K562 (cell line): ENCODE results near the gene MT1X. TPM values are rescaled to one million over a fixed set of nuclear protein-coding genes. Genes with fewer than 3 reads are reported as not detected.

Experiments
- ATAC-seq: fragments of 200-7000 bp; cut with Tn5 transposase; 3 replicates; pipeline ENCODE4 v1.9.1; 2020; ENCODE audit warnings: moderate library complexity
- BruUV-seq: library from RNA; stranded (reverse); fragments of 400-500 nt; replicated peaks from 2 replicates; lab custom pipeline; 2021; lab: Mats Ljungman, UMichigan
- CTCF ChIA-PET: fragments of 300-600 bp; formaldehyde crosslinking; extraction: SDS; loops from one replicate; lab custom pipeline; 2021; ENCODE audit warnings: low intra/inter-chr PET ratio; lab: Yijun Ruan, JAX
- POLR2A ChIA-PET: fragments of 300-600, 350-650 bp; sonication (Branson Sonifier 250); formaldehyde crosslinking; extraction: SDS; loops from one replicate; lab custom pipeline; 2021; ENCODE audit warnings: antibody characterized with exemption, inconsistent platforms; lab: Yijun Ruan, JAX
- DNase-seq, 4 experiments: peaks; one replicate each; pipeline versions ENCODE4 v3.0.0 to v3.0.0-alpha.2; 2011 to 2018; ENCODE audit warnings: low spot score in 3 of 4, mixed read lengths in 3 of 4; ENCODE audit errors: extremely low read depth in 1 of 4
- FAIRE-seq: peaks from 2 replicates; lab custom pipeline; 2011; peaks lifted over from hg19 to GRCh38; lab: Jason Lieb, UNC
- H2AFZ ChIP-seq: 2 replicates; pipeline ENCODE4 v1.6.0; 2011; ENCODE audit warnings: low read depth, low read length, control low read depth, inconsistent platforms
- H3K27ac ChIP-seq: fragments of 200-600 bp; 3 replicates; pipeline ENCODE4 v1.8.0; 2011; ENCODE audit warnings: low read depth, mild to moderate bottlenecking, control low read depth, inconsistent platforms, low read length, moderate library complexity, mixed read lengths; ENCODE audit errors: extremely low read depth
- H3K27me3 ChIP-seq, 2 experiments: fragments of 300-600 bp in 1 of 2; 2 replicates in 1 of 2; 3 replicates in 1 of 2; pipeline versions ENCODE4 v1.6.0 to v1.8.0; 2011; ENCODE audit warnings: inconsistent platforms in 2 of 2, low read length in 2 of 2, mild to moderate bottlenecking in 1 of 2, mixed read lengths in 1 of 2, moderate library complexity in 1 of 2; ENCODE audit not compliant: control insufficient read depth in 2 of 2, insufficient read depth in 2 of 2
- H3K36me3 ChIP-seq: fragments of 300-600 bp; 3 replicates; pipeline ENCODE4 v1.8.0; 2011; ENCODE audit warnings: mild to moderate bottlenecking, low read length, inconsistent platforms; ENCODE audit not compliant: control insufficient read depth, insufficient read depth
- H3K4me1 ChIP-seq, 2 experiments: fragments of 200-600 bp in 1 of 2; replicated peaks in 1 of 2; 2 replicates in 1 of 2; 3 replicates in 1 of 2; pipeline versions ENCODE4 v1.5.1 to v1.8.0; 2011; ENCODE audit warnings: inconsistent platforms in 2 of 2, low read length in 2 of 2, mild to moderate bottlenecking in 1 of 2, mixed read lengths in 1 of 2, moderate library complexity in 1 of 2; ENCODE audit not compliant: control insufficient read depth in 2 of 2, insufficient read depth in 2 of 2
- H3K4me2 ChIP-seq: 2 replicates; pipeline ENCODE4 v1.6.1; 2011; ENCODE audit warnings: low read length, control low read depth, inconsistent platforms, mixed read lengths; ENCODE audit not compliant: insufficient read depth
- H3K4me3 ChIP-seq: fragments of 200-600 bp; sonication (generic), shearing (Covaris generic); 2 replicates; pipeline ENCODE4 v1.5.1; 2016; ENCODE audit warnings: control low read depth, inconsistent platforms
- H3K79me2 ChIP-seq: fragments of 200-600 bp; 3 replicates; pipeline ENCODE4 v1.8.0; 2011; ENCODE audit warnings: low read length, inconsistent platforms; ENCODE audit not compliant: control insufficient read depth, insufficient read depth
- H3K9ac ChIP-seq, 2 experiments: 2 replicates each; pipeline versions ENCODE4 v1.6.0 to v1.6.1; 2011; ENCODE audit warnings: low read depth in 2 of 2, low read length in 2 of 2, control low read depth in 1 of 2, inconsistent platforms in 1 of 2, mild to moderate bottlenecking in 1 of 2, mixed read lengths in 1 of 2; ENCODE audit not compliant: insufficient read depth in 1 of 2
- H3K9me1 ChIP-seq: one replicate; pipeline ENCODE4 v1.6.0; 2011; ENCODE audit warnings: inconsistent platforms, mild to moderate bottlenecking, low read length, moderate library complexity; ENCODE audit not compliant: control insufficient read depth, insufficient read depth
- H3K9me3 ChIP-seq: replicated peaks from 2 replicates; pipeline ENCODE4 v1.5.1; 2011; ENCODE audit warnings: low read depth, low read length, inconsistent platforms; ENCODE audit not compliant: control insufficient read depth, insufficient read depth
- H4K20me1 ChIP-seq: replicated peaks from 2 replicates; pipeline ENCODE4 v1.6.1; 2011; ENCODE audit warnings: low read length, inconsistent platforms, mixed read lengths; ENCODE audit not compliant: control insufficient read depth, insufficient read depth
- ATF2 ChIP-seq: sonication (generic); formaldehyde crosslinking; IDR thresholded peaks from 2 replicates; pipeline ENCODE4 v1.8.1; 2022; ENCODE audit warnings: missing genetic modification reagents
- CEBPB ChIP-seq: fragments of 450-650 bp; IDR thresholded peaks from 2 replicates; pipeline ENCODE4 v1.6.1; 2016; ENCODE audit warnings: missing genetic modification characterization, missing compliant biosample characterization
- CEBPG ChIP-seq, 3 experiments: fragments of 200-800 bp in 1 of 3; sonication (Bioruptor generic) in 1 of 3; sonication (generic) in 1 of 3; formaldehyde crosslinking in 1 of 3; IDR thresholded peaks in 2 of 3; conservative IDR thresholded peaks in 1 of 3; 2 replicates each; pipeline versions ENCODE4 v1.6.1 to v1.8.0; 2016 to 2022; ENCODE audit warnings: missing compliant biosample characterization in 2 of 3, missing genetic modification characterization in 2 of 3, mild to moderate bottlenecking in 1 of 3, missing genetic modification reagents in 1 of 3
- KDM4B ChIP-seq, 2 experiments: fragments of 450-650 bp in 1 of 2; sonication (generic) in 1 of 2; IDR thresholded peaks; 2 replicates each; pipeline ENCODE4 v1.6.1; 2016 to 2017; ENCODE audit warnings: borderline replicate concordance in 2 of 2, antibody characterized with exemption in 1 of 2, low read depth in 1 of 2, mild to moderate bottlenecking in 1 of 2
- MAFF ChIP-seq: IDR thresholded peaks from 2 replicates; pipeline ENCODE4 v1.6.1; 2012; ENCODE audit warnings: low read length, improper control_type of control experiment
- MITF ChIP-seq: IDR thresholded peaks from 2 replicates; pipeline ENCODE4 v1.6.1; 2014; ENCODE audit warnings: antibody characterized with exemption
- PTTG1 ChIP-seq: fragments of 450-650 bp; IDR thresholded peaks from 2 replicates; pipeline ENCODE4 v1.6.1; 2016; ENCODE audit warnings: low read depth, mild to moderate bottlenecking, missing genetic modification characterization, missing compliant biosample characterization
- SAP30 ChIP-seq: fragments of 200-600 bp; sonication (generic); IDR thresholded peaks from 2 replicates; pipeline ENCODE4 v1.6.1; 2012; ENCODE audit warnings: borderline replicate concordance, low read depth, mild to moderate bottlenecking, moderate library complexity, low read length, control low read depth, inconsistent platforms; ENCODE audit not compliant: insufficient read depth, poor library complexity, severe bottlenecking
- TOE1 ChIP-seq, 2 experiments: fragments of 450-650 bp in 1 of 2; sonication (generic) in 1 of 2; formaldehyde crosslinking in 1 of 2; IDR thresholded peaks; 2 replicates each; pipeline versions ENCODE4 v1.7.1 to v1.8.0; 2016 to 2022; ENCODE audit warnings: borderline replicate concordance in 2 of 2, mild to moderate bottlenecking in 2 of 2, antibody characterized with exemption in 1 of 2, inconsistent platforms in 1 of 2, low read depth in 1 of 2, missing genetic modification reagents in 1 of 2, moderate library complexity in 1 of 2
- ZNF217 ChIP-seq: sonication (generic); formaldehyde crosslinking; IDR thresholded peaks from 2 replicates; pipeline ENCODE4 v1.8.0; 2022; ENCODE audit warnings: mild to moderate bottlenecking, missing genetic modification reagents
- ZSCAN29 ChIP-seq: fragments of 450-650 bp; IDR thresholded peaks from 2 replicates; pipeline ENCODE4 v1.6.1; 2017
- WGBS: fragments of 100-300 bp; shearing (Covaris generic); methylation state at CpG from one replicate; pipeline ENCODE4 v1.1.6; 2016; ENCODE audit warnings: low coverage, mixed read lengths; ENCODE audit not compliant: insufficient coverage; ENCODE audit errors: missing lambda C conversion rate; 5-methylcytosine and 5-hydroxymethylcytosine counted together
- in situ Hi-C: fragments of 300-500 bp; cut with MboI; formaldehyde crosslinking; loops from 4 replicates; pipeline ENCODE4 v1.15.0; 2018; ENCODE audit warnings: inconsistent platforms, mixed read lengths
- intact Hi-C: fragments of 100-400 bp; cut with micrococcal nuclease; formaldehyde crosslinking; loops from 2 replicates; pipeline ENCODE4 v1.14.2; 2022
- polyA plus RNA-seq, 8 experiments: library from polyadenylated mRNA; depleted of rRNA in 4 of 8; stranded (reverse) in 5 of 8; unstranded in 3 of 8; fragments of >200 nt; fragmentation: Nextera tagmentation in 2 of 8; fragmentation: Illumina TruSeq in 1 of 8; extraction: Ambion mirVana in 2 of 8; extraction: Trizol in 1 of 8; gene quantifications; 2 replicates each; pipeline versions ENCODE4 v1.2.1 to v1.2.3, GENCODE V29; 2011 to 2014; ENCODE audit warnings: inconsistent platforms in 1 of 8, missing spikeins in 1 of 8
- total RNA-seq, 7 experiments: library from RNA; depleted of rRNA in 6 of 7; stranded (reverse); fragments of >200 nt in 6 of 7; fragmentation: Illumina TruSeq in 2 of 7; extraction: Trizol in 2 of 7; gene quantifications; 2 replicates each; pipeline versions ENCODE4 v1.2.1 to v1.2.3, GENCODE V29; 2011 to 2021; ENCODE audit warnings: low replicate concordance in 1 of 7

The MT1X gene
- total and polyA plus RNA-seq, 9 of the 15 experiments (the other 6 are each of a cell fraction or from before 2014, with no cell fraction given) = 4.9 to 22.8 (median 8.7) TPM

- no peak overlapping the region for H3K9ac ChIP-seq
- ChIA-PET CTCF (interaction anchor here (0.7 kb wide), 2 partner anchors 21 to 24 kb away, joined by 3 to 5 read pairs; no protein-coding TSS in a partner anchor), POLR2A (no interaction called here)
- no peak overlapping the region for H3K27ac ChIP-seq
- H3K36me3 ChIP-seq = no peaks in the 10 kb centered on the region
- no peak overlapping the region for H3K4me3 ChIP-seq
- no peak overlapping the region for H2AFZ ChIP-seq
- H3K27me3 ChIP-seq = peaks cover 0 to 25% of the 10 kb centered on the region in 2 experiments; a peak in 2 of 5 replicates
- no peak overlapping the region for H3K4me2 ChIP-seq
- no peaks in the 10 kb centered on the region for H3K79me2 ChIP-seq
- TF ChIP-seq ZSCAN29 = no peak
- TF ChIP-seq CEBPB (tag) = peak; percentile 89
- TF ChIP-seq SAP30 = no peak
- no peak for TF ChIP-seq CEBPG (CRISPR knock-in tag; IDR thresholded peaks at IDR 0.05)
- peak; percentile 70 to 90 for TF ChIP-seq CEBPG (tag; conservative IDR thresholded peaks at IDR 0.05 in 1 of 2, IDR thresholded peaks at IDR 0.05 in 1 of 2)
- WGBS = 93% methylated on average over 1 of the region's 1 CpG
- FAIRE-seq (no peak), DNase-seq (no peak), ATAC-seq (no peak)
- intact Hi-C loops (no loop called here), in situ Hi-C loops (loop anchor here (5.0 kb wide), 1 partner anchor 123 kb away; no protein-coding TSS in a partner anchor)
- H3K9me3 ChIP-seq = no peaks in the 10 kb centered on the region
- no peaks in the 10 kb centered on the region for H3K4me1 ChIP-seq
- no TSS peak for BruUV-seq
- H4K20me1 ChIP-seq = no peaks in the 10 kb centered on the region
- H3K9me1 ChIP-seq = no peaks in the 10 kb centered on the region
These were observed 17.9 kb downstream of the MT1X start for GRCh38 chr16:56700195-56700594.

GRCh38 chr16:56700631-56701030 lies 18.4 kb downstream of the MT1X start:
- BruUV-seq = no TSS peak
- Histone ChIP-seq H3K27ac (no peak overlapping the region), H4K20me1 (no peaks in the 10 kb centered on the region), H3K9ac (no peak overlapping the region), H3K9me1 (no peaks in the 10 kb centered on the region), H3K27me3 (peaks cover 0 to 25% of the 10 kb centered on the region in 2 experiments; a peak in 2 of 5 replicates), H2AFZ (no peak overlapping the region), H3K4me2 (no peak overlapping the region), H3K9me3 (no peaks in the 10 kb centered on the region), H3K4me1 (no peaks in the 10 kb centered on the region), H3K36me3 (no peaks in the 10 kb centered on the region), H3K79me2 (no peaks in the 10 kb centered on the region), H3K4me3 (no peak overlapping the region)
- intact Hi-C loops = no loop called here
- ATAC-seq = no peak
- ChIA-PET CTCF (interaction anchor here (0.7 kb wide), 1 partner anchor 21 kb away, joined by 3 read pairs; no protein-coding TSS in a partner anchor), POLR2A (no interaction called here)
- no peak for FAIRE-seq
- 11% methylated on average over 1 of the region's 1 CpG for WGBS
- in situ Hi-C loops = loop anchor here (5.0 kb wide), 1 partner anchor 123 kb away; no protein-coding TSS in a partner anchor
- no peak for DNase-seq
- TF ChIP-seq MAFF (no peak), KDM4B (IDR thresholded peaks at IDR 0.05; ENCODE audit: borderline replicate concordance in 2 of 2, low read depth in 1 of 2) (no peak), MITF (no peak), TOE1 (IDR thresholded peaks at IDR 0.05; ENCODE audit: borderline replicate concordance) (no peak), TOE1 (CRISPR knock-in tag; IDR thresholded peaks at IDR 0.05; ENCODE audit: borderline replicate concordance, low read depth) (no peak), ATF2 (CRISPR knock-in tag) (no peak), ZNF217 (CRISPR knock-in tag) (no peak), PTTG1 (tag) (no peak)
